Measurements from ENCODE around the gene PGLYRP1.

PGLYRP1 gene

DNA sequence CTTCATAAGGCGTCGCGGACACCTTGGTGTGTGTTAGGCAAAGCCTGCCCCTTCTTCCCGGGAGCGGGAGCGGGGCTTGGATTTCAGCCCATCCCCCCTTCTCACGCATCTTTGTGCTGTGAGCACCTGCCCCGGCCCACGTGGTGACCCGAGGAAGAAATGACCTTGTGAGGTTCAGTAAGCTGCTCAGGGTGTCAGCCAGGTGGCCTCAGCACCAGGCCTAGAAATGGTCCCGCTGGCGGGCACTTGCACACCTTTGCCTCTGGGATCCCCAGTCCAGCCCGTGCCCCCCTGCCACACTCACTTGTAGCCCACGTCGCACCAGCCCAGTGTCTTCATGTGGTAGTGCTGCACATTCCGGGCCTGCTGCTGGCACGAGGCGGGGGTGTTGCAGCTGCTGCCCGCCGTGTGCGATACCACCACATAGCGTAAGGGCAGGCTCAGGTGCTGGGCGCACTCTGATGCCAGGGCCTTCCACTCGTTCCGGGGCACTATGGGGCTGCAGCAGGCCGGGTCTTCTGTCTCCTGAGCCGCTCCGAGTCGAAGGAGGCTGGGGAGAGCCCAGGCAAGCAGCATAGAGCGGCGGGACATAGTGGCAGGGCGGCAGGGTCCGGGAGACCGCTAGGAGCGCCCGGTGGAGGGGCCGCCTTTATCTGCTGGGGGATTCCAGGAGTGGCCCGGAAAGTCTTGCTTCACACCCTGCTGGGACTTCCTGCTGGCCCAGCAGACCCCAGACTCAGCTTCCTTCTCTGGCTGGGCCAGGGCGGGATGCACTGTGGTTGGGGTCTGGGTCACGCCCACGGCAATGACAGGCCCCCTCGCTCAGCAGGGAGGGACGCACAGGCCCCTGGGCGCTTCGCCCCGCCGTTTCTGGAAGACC is at the start of gene PGLYRP1:
PGLYRP1 (minus strand) TSS at position 623 of the 880 bp plus-strand sequence; CDS start at position 591, 32 bp downstream.
- Histone ChIP-seq H3K27me3 (peaks cover 0 to 32% (median 0%) of the 10 kb centered on the region in 11 experiments; a peak in 3 of 22 replicates), H3K4me2 (peak within 1 kb of the TSS in 7 of 11 experiments; percentile 12 to 48 (median 37); a peak in 9 of 22 replicates), H3K36me3 (peaks cover 0 to 8% (median 4%) of the 10 kb centered on the region in 11 experiments; a peak in 9 of 22 replicates), H3K4me1 (peaks cover 9 to 43% (median 28%) of the 10 kb centered on the region in 10 experiments), H3K27ac (no peak within 1 kb of the TSS), H3K4me3 (no peak within 1 kb of the TSS), H3K9me3 (replicated peaks in 1 of 11) (no peaks in the 10 kb centered on the region; a peak in 1 of 22 replicates), H4K20me1 (peaks cover 0 to 66% (median 0%) of the 10 kb centered on the region in 11 experiments; a peak in 8 of 22 replicates), H3K9ac (no peak within 1 kb of the TSS)
- TF ChIP-seq Cebpa-rat (IDR thresholded peaks at IDR 0.05), result no peak

DNA sequence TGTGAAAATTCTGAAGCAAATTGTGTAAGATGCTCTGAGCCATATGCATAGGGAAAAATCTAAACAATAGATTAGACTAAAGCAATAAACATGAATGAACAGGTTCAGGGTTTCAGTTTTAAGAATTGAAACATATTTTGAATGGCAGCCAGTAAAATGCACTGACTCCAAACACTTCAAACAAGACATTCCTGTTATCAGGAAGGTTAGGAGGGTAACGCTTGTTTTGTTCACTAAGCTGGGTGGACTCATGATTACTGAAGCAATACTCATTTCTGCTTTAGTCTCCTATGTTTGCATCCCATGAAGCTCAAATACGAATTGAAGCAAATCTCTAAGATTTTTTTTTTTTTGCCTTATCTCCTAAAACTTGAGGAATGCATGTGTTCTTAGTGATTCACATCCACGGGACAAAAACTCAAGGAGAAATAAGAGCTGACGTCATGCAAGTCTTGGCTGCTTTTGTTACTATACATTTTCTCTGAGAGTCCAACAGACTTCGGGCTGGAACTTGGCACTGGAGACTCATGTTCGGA is 47.0 kb upstream of the PGLYRP1 start:
- Histone ChIP-seq H3K36me3 (no peaks in the 10 kb centered on the region), H3K27me3 (peaks cover 0 to 97% (median 5%) of the 10 kb centered on the region in 11 experiments; a peak in 15 of 22 replicates), H3K4me1 (peaks cover 0 to 29% (median 16%) of the 10 kb centered on the region in 10 experiments; a peak in 18 of 20 replicates), H4K20me1 (peaks cover 0 to 12% (median 0%) of the 10 kb centered on the region in 11 experiments; a peak in 2 of 22 replicates), H3K9me3 (replicated peaks in 1 of 11) (peaks cover 0 to 5% (median 0%) of the 10 kb centered on the region in 11 experiments; a peak in 5 of 22 replicates), H3K4me2 (no peak overlapping the region), H3K9ac (no peak overlapping the region), H3K4me3 (no peak overlapping the region), H3K27ac (no peak overlapping the region)
- no peak for TF ChIP-seq Cebpa-rat (IDR thresholded peaks at IDR 0.05)

- peaks cover 0 to 92% (median 0%) of the 10 kb centered on the region in 11 experiments; a peak in 10 of 22 replicates for H3K27me3 ChIP-seq
- peak overlapping the region; percentile 39 to 72 (median 54); a peak in 21 of 22 replicates for H3K4me2 ChIP-seq
- TF ChIP-seq Cebpa-rat (IDR thresholded peaks at IDR 0.05), result peak in 6 of 11 experiments; percentile 14 to 67 (median 44); a peak in 5 of 22 replicates
Observed at GRCh38 chr19:46068345-46069258, 45.7 kb upstream of the PGLYRP1 start.

DNA sequence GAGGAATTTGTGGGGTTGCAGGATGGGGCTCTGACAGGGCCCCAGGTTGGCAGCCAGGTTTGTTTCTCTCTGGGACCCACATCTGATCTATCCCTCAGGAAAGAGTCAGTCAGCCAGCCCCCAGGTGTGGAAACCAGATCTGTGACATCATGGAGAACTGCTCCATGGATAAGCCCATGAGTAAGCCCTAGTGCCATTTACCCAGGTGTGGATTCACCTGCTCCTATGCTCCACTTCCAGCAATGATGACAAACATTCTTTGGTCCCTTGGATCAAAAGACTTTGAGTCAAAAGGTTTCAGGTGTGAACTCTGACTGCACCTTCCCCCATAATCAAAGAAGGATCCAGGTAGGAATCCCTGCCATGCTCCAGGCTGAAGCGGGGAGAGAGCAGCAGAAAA is 44.8 kb upstream of the PGLYRP1 start:
- Histone ChIP-seq H3K9me3 (replicated peaks in 1 of 11) (peaks cover 0 to 2% (median under 1%) of the 10 kb centered on the region in 11 experiments; a peak in 6 of 22 replicates), H3K9ac (no peak overlapping the region), H3K36me3 (no peaks in the 10 kb centered on the region), H3K4me1 (peaks cover 0 to 18% (median 14%) of the 10 kb centered on the region in 10 experiments; a peak in 18 of 20 replicates), H3K27ac (no peak overlapping the region), H3K4me3 (no peak overlapping the region), H3K4me2 (peak overlapping the region in 7 of 11 experiments; percentile 39 to 72 (median 61); a peak in 8 of 22 replicates), H4K20me1 (peaks cover 0 to 12% (median 0%) of the 10 kb centered on the region in 11 experiments; a peak in 2 of 22 replicates), H3K27me3 (peaks cover 0 to 83% (median 0%) of the 10 kb centered on the region in 11 experiments; a peak in 10 of 22 replicates)
- TF ChIP-seq Cebpa-rat (IDR thresholded peaks at IDR 0.05), result no peak

More at GRCh38 chr19:46068345-46069258, 45.7 kb upstream of the PGLYRP1 start:
- Histone ChIP-seq H3K9ac (no peak overlapping the region), H3K36me3 (no peaks in the 10 kb centered on the region), H3K4me3 (no peak overlapping the region), H3K9me3 (replicated peaks in 1 of 11) (no peaks in the 10 kb centered on the region), H4K20me1 (peaks cover 0 to 12% (median 0%) of the 10 kb centered on the region in 11 experiments; a peak in 2 of 22 replicates), H3K27ac (peak overlapping the region in 1 of 11 experiments; percentile 41; a peak in 1 of 22 replicates), H3K4me1 (peaks cover 0 to 27% (median 16%) of the 10 kb centered on the region in 10 experiments; a peak in 18 of 20 replicates)

DNA sequence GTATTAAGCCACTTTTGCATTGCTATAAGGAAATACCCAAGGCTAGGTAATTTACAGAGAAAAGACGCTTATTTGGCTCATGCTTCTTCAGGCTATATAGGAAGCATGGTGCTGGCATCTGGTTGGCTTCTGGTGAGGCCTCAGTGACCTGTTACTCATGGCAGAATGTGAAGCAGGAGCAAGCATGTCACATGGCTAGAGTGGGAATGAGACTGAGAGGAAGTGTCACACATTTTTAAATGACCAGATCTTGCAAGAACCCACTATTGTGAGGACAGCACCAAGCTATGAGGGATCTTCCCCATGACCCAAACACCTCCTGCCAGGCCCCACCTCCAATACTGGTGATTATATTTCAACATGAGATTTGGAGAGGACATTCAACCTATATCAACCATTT is 43.6 kb upstream of the PGLYRP1 start:
- peaks cover 0 to 76% (median 0%) of the 10 kb centered on the region in 11 experiments; a peak in 10 of 22 replicates for H3K27me3 ChIP-seq
- no peak for TF ChIP-seq Cebpa-rat (IDR thresholded peaks at IDR 0.05)
- H4K20me1 ChIP-seq, result peaks cover 0 to 12% (median 0%) of the 10 kb centered on the region in 11 experiments; a peak in 2 of 22 replicates
- H3K27ac ChIP-seq, result no peak overlapping the region
- peaks cover 0 to 16% (median 14%) of the 10 kb centered on the region in 10 experiments; a peak in 18 of 20 replicates for H3K4me1 ChIP-seq
- H3K9ac ChIP-seq, result no peak overlapping the region
- H3K36me3 ChIP-seq, result 0 out of 22 replicates have a peak, but pooled peaks cover 0 to 2% (median 0%) of the 10 kb centered on the region in 11 experiments
- H3K4me3 ChIP-seq, result no peak overlapping the region
- peaks cover 10 to 14% (median 12%) of the 10 kb centered on the region in 11 experiments for H3K9me3 ChIP-seq (replicated peaks in 1 of 11)
- no peak overlapping the region for H3K4me2 ChIP-seq

DNA sequence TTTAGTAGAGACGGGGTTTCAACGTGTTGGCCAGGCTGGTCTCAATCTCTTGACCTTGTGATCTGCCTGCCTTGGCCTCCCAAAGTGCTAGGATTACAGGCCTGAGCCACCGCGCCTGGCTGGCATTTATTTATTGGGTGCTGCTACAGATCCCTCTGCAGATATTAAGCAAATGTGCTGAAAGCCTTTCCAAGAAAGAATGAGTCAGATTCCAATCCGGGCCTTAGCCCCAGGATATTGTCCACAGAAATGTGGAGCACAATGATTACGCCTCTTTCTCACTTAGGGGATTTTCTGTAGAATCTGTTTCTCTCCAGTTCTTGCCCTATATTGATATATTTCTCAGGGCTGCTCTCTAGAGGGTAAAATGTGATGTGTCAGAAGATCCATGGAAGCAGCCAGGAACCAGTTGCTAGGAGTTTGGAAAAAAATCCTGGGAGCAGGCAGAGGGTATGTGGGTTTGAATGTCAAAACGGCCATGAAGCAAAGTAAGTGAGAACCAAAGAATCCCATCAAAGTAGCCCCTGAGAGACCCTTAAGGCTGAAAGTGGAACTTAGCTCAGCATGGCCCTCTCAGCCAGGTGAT is 42.7 kb upstream of the PGLYRP1 start:
- H3K27me3 ChIP-seq, result peaks cover 0 to 67% (median 0%) of the 10 kb centered on the region in 11 experiments; a peak in 10 of 22 replicates

DNA sequence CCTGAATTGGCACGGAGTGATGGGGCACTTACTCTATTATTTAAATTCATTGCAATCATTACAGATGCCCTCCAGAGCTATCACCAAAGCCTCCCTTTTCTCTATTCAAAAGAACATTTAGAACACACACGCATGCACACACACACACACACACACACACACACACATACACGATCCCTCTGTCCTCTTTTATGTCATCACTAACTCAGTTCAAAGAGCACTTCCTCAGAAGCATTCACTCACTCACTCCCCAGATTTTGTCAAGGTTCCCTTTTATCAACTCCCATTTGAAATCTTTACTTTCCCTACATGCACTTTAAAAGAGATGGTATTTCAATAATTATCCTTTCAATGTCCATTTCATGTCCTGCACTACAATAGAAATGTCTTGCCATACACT is 40.3 kb upstream of the PGLYRP1 start:
- no peak for TF ChIP-seq Cebpa-rat (IDR thresholded peaks at IDR 0.05)
- Histone ChIP-seq H3K4me1 (peaks cover 0 to 6% (median 5%) of the 10 kb centered on the region in 10 experiments; a peak in 18 of 20 replicates), H3K4me2 (no peak overlapping the region), H3K4me3 (no peak overlapping the region), H3K27me3 (peaks cover 0 to 47% (median 0%) of the 10 kb centered on the region in 11 experiments; a peak in 9 of 22 replicates), H4K20me1 (peaks cover 0 to 2% (median 0%) of the 10 kb centered on the region in 11 experiments; a peak in 1 of 22 replicates), H3K9me3 (replicated peaks in 1 of 11) (peaks cover 42 to 47% (median 45%) of the 10 kb centered on the region in 11 experiments), H3K36me3 (0 out of 22 replicates have a peak, but pooled peaks cover 0 to 4% (median 0%) of the 10 kb centered on the region in 11 experiments), H3K27ac (no peak overlapping the region), H3K9ac (no peak overlapping the region)

More for the DNA sequence above, 42.7 kb upstream of the PGLYRP1 start:
- Histone ChIP-seq H3K9ac (no peak overlapping the region), H3K4me3 (no peak overlapping the region), H4K20me1 (peaks cover 0 to 12% (median 0%) of the 10 kb centered on the region in 11 experiments; a peak in 2 of 22 replicates), H3K4me2 (no peak overlapping the region), H3K4me1 (peaks cover 0 to 16% (median 14%) of the 10 kb centered on the region in 10 experiments; a peak in 18 of 20 replicates), H3K9me3 (replicated peaks in 1 of 11) (peaks cover 18 to 23% (median 21%) of the 10 kb centered on the region in 11 experiments), H3K36me3 (0 out of 22 replicates have a peak, but pooled peaks cover 0 to 4% (median 0%) of the 10 kb centered on the region in 11 experiments), H3K27ac (no peak overlapping the region)
- TF ChIP-seq Cebpa-rat (IDR thresholded peaks at IDR 0.05), result no peak
